Measurements from ENCODE around the gene KLC3. TPM values are rescaled to one million over a fixed set of nuclear protein-coding genes. Genes with fewer than 3 reads are reported as not detected.

KLC3 gene
- total RNA-seq, 1 experiment from 2014 or later = 23.4 TPM

DNA sequence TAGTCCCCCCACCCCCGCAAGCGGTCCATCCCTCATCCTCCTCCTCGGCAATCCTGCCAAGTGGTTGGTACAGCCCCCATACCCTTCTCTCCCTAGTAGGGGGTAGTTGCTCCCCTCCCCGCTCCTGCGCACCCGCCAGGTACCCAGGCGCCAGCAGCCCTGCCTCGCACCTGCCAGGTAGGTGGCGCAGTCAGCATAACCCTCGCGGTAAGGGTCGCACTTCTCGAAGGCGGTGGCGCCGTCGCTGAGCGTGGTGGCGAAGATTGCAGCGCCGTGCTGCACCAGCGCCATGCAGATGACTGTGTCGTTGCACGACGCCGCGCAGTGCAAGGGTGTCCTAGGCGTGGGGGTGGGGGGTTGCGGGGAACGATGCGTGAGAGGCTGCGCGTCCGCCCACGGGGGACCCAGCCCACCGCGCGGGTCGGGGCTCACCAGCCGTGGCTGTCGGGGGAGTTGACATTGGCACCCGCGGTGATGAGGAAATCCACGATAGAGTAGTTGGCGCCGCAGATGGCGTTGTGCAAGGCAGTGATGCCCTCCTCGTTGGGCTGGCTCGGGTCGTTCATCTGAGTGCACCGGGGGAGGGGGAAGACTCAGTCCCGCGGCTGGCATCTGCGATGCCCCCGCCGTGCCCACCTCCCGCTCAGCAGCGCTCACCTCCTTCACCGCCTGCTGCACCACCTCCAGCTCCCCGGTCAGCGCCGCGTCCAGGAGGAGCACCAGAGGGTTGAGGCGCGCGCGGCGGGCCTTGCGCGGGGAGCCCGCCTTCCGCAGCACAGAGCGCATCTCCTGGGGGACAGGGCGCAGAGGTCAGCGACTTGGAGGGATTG, 45.1 kb downstream of the KLC3 start:
- no peak overlapping the region for H2AFZ ChIP-seq (ENCODE audit: low read length)
- ChIA-PET CTCF (no interaction called here), POLR2A (ENCODE audit: unreplicated experiment) (no interaction called here)
- no peak overlapping the region for H3K4me2 ChIP-seq (ENCODE audit: low read length)
- ATAC-seq (no peak), DNase-seq (no peak)
- no peaks in the 10 kb centered on the region for H4K20me1 ChIP-seq (ENCODE audit: low read length)
- BruUV-seq (replicated peaks) = no TSS peak
- TF ChIP-seq EZH2 (IDR thresholded peaks at IDR 0.05; ENCODE audit: low read length, unreplicated experiment) = no peak
- no peak for TF ChIP-seq EZH2phosphoT487 (IDR thresholded peaks at IDR 0.05; ENCODE audit: borderline replicate concordance, low read length)
- TF ChIP-seq, protein P1, sequence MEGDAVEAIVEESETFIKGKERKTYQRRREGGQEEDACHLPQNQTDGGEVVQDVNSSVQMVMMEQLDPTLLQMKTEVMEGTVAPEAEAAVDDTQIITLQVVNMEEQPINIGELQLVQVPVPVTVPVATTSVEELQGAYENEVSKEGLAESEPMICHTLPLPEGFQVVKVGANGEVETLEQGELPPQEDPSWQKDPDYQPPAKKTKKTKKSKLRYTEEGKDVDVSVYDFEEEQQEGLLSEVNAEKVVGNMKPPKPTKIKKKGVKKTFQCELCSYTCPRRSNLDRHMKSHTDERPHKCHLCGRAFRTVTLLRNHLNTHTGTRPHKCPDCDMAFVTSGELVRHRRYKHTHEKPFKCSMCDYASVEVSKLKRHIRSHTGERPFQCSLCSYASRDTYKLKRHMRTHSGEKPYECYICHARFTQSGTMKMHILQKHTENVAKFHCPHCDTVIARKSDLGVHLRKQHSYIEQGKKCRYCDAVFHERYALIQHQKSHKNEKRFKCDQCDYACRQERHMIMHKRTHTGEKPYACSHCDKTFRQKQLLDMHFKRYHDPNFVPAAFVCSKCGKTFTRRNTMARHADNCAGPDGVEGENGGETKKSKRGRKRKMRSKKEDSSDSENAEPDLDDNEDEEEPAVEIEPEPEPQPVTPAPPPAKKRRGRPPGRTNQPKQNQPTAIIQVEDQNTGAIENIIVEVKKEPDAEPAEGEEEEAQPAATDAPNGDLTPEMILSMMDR (conservative IDR thresholded peaks at IDR 0.05; ENCODE audit: low read depth, low read length) = no peak
- no peaks in the 10 kb centered on the region for H3K27me3 ChIP-seq (ENCODE audit: low read length)
- no peaks in the 10 kb centered on the region for H3K36me3 ChIP-seq (ENCODE audit: low read depth, low read length)
- intact Hi-C loops (cut with micrococcal nuclease) = no loop called here
- no peak overlapping the region for H3K27ac ChIP-seq (ENCODE audit: low read length)
- no peaks in the 10 kb centered on the region for H3K79me2 ChIP-seq (ENCODE audit: low read length)
- H3K4me3 ChIP-seq (ENCODE audit: low read length) = no peak overlapping the region
- H3K4me1 ChIP-seq (ENCODE audit: insufficient read depth, low read length) = no peaks in the 10 kb centered on the region
- H3K9me3 ChIP-seq (ENCODE audit: low read length) = no peaks in the 10 kb centered on the region
- no peaks in the 10 kb centered on the region for H3F3A ChIP-seq (ENCODE audit: low read length, unreplicated experiment)
- H3K9ac ChIP-seq (ENCODE audit: low read length) = no peak overlapping the region
- H3K9me2 ChIP-seq (replicated peaks; ENCODE audit: low read length) = no peaks in the 10 kb centered on the region

DNA sequence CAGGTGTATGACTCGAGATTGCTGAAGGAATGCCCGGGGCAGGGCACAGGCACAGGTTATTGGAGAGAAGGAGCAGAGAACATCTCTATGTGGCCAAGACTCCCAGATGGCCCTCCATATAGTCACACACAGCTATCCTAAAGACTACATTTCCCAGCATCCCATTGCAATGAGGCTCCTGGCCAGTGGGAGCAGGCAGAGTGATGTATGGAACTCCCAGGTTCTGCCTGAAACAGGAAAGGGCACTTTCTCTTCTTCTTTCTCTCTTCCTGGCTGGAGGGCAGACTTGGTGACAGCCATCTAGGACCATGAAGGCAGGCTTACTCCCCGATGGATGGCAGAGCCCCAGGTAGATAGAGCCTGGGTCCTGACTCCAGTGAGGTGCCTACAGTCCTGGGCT, 50.8 kb downstream of the KLC3 start:
- Histone ChIP-seq H3K36me3 (ENCODE audit: low read depth, low read length) (peaks cover 5% of the 10 kb centered on the region; the same call in 1 of the 2 replicates), H4K20me1 (ENCODE audit: low read length) (no peaks in the 10 kb centered on the region), H3K9ac (ENCODE audit: low read length) (no peak overlapping the region), H3K4me1 (ENCODE audit: insufficient read depth, low read length) (no peaks in the 10 kb centered on the region), H3K27me3 (ENCODE audit: low read length) (no peaks in the 10 kb centered on the region), H3K9me3 (ENCODE audit: low read length) (no peaks in the 10 kb centered on the region), H3K4me2 (ENCODE audit: low read length) (no peak overlapping the region), H3K79me2 (ENCODE audit: low read length) (no peaks in the 10 kb centered on the region), H3K27ac (ENCODE audit: low read length) (no peak overlapping the region), H3F3A (ENCODE audit: low read length, unreplicated experiment) (no peaks in the 10 kb centered on the region), H2AFZ (ENCODE audit: low read length) (no peak overlapping the region), H3K9me2 (replicated peaks; ENCODE audit: low read length) (no peaks in the 10 kb centered on the region), H3K4me3 (ENCODE audit: low read length) (no peak overlapping the region)
- intact Hi-C loops (cut with micrococcal nuclease) = no loop called here
- TF ChIP-seq EZH2phosphoT487 (IDR thresholded peaks at IDR 0.05; ENCODE audit: borderline replicate concordance, low read length) (no peak), EZH2 (IDR thresholded peaks at IDR 0.05; ENCODE audit: low read length, unreplicated experiment) (no peak)
- TF ChIP-seq, protein P1 (conservative IDR thresholded peaks at IDR 0.05; ENCODE audit: low read depth, low read length) = no peak
- DNase-seq = peak; percentile 25
- CTCF ChIA-PET = no interaction called here
- ATAC-seq = peak; percentile 64
- BruUV-seq (replicated peaks) = no TSS peak
- POLR2A ChIA-PET (ENCODE audit: unreplicated experiment) = interaction anchor here (0.7 kb wide), 1 partner anchor 138 kb away, joined by 8 read pairs; no protein-coding TSS in a partner anchor
